GM21825 (cell line): Measurements from ENCODE around the gene PPM1L.

ENCODE experiments used
- ATAC-seq: cut with Tn5 transposase; IDR thresholded peaks from one replicate; pipeline ENCODE4 v1.9.1; 2021; ENCODE audit warnings: mild to moderate bottlenecking, moderate library complexity; ENCODE audit not compliant: unreplicated experiment

PPM1L gene

DNA sequence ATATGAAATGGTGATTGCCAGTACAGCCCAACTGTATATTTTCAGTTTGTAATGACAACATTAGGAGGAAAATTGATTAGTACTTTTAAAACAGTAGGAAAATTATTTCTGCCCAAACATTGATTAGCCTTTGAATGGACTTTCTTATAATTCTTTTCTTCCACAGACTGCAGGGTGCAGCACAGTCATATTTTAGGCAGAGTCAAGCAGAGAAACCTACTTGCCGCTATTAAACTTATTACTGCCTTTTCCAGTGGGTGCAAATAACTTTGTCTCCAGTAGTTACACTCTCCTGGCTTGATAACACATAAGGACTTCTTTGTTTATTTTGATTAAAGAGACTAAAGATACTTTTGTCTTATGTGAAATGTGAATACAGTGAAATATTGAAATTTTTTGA lies 85.4 kb downstream of the PPM1L start:
- no peak for ATAC-seq

DNA sequence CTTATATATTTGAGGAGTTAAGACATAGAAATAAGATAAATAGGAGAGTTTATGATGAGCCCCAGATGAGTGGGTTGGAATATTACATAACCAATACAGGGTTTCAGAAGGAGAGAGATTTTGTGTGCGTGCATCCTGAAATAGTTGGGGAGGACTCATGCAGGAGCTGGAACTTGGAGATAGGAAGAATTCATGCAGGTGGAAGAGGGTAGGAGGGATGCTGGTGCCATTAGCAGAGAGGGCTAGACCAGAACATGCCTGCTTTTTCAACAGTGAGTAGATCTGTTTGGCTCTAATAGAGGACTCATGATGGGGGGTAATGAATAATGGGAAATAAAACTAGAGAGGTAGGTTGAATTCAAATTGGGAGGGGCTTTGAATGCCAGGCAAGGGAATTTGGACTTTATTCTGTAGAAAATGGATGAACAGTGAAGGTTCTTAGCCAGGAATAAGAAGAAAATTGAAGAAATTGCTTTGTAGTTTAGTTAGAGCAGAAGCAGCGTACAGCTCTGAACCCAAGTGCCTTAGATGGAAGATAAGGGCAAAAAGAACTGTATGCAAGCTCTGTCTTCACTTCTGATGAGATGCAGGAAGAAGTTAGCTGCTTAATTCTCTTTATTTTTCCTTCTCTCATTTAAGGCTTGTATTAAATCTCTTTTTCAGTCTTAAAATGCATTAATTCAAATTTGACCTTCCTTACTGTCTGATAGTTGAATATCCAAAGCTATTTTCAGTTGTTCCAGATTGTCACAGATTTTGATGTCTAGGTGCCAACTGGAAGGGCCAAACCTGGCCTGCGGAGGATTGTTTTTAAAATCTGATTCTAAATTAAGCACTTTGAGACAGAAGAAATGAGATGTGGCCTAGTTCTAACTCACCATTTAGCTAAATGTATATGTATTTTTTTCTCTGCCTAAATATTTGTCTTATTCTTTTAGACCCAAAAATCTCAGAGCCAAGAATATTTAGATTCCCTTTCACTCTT lies 86.3 kb downstream of the PPM1L start:
- ATAC-seq = no peak

DNA sequence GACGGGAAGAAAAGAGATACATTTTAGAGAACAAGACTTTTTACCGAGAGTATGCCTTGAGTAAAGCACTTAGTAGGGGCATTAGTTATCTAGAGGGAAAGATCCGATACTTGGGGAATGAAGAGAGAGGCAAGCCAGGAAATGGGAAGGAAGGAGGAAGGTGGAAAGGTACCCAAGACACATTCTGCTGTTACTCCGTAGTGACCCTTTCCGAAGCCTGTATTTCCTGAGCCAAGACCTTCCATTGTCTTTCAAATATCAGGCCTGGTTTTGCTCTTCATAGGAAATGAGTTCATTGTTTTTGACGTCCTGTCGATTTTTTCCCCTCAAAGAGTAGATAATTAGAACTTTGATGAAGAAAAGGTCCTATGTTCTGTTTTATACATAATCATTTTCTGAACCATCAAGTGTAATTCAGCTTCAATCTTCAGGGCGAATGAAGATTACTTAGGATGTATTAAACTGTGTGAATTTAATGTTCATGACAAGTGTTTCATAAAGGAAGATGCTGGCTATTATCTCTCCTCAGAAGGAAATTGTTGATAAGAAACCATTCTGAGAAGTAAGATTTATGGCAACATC lies 95.7 kb downstream of the PPM1L start:
- ATAC-seq = no peak

DNA sequence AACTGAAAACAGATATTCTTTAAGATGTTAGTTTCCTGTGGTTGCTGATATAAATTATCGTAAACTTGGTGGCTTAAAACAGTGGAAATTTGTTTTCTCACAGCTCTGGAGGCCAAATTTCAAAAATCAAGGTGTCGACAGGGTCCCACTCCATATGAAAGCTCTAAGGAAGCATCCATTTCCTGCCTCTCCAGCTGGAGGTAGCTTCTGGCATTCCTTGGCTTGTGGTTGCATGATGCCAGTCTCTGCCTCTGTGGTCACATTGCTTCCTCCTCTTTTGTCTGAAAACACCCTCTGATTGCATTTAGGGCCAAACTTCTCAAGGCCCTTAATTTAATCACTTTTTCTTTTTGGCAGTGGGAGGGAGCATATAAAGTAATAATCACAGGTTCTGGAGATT lies 96.8 kb downstream of the PPM1L start:
- ATAC-seq = no peak

DNA sequence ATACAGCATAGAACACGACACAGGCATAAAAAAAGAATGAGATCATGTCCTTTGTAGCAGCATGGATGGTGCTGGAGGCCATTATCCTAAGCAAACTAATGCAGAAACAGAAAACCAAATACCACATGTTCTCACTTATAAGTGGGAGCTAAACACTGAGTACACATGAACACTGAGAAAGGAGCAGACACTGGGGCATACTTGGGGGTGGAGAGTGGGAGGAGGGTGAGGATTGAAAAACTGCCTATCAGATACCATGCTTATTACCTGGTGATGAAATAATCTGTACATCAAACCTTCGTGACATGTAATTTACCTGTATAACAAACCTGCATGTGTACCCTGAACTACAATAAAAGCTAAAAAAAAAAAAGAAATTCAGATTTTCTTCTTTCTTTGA lies 100.4 kb downstream of the PPM1L start:
- ATAC-seq = no peak

DNA sequence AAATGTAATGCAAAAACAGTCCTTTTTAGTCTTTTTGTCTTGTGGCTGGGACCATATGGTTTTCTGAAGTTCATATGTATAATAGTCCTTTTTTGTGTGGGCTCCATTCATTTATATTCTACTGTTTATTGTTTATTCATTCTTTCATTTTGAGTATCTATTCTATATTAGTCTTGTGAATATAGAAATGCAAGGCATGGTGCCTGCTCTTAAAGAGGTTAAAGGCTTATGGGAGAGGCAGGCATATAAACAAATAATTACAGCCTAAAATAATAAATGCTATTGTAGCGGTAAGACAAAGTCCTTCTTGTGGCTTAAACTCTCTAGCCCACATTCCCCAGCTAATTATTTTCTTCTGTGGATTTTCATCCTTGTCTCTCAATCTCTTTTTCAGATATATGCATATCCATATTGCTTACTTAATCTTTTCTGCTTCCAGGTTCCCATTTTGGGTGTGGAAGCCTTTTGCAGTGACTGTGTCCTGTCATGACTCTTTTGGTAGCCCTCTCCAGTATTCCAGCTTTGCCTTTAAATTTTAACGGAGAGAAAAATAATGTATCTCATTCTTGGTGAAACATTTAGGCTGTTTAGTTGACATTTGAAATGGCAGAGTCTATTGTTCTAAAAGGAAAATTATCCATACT lies 101.6 kb downstream of the PPM1L start:
- no peak for ATAC-seq

DNA sequence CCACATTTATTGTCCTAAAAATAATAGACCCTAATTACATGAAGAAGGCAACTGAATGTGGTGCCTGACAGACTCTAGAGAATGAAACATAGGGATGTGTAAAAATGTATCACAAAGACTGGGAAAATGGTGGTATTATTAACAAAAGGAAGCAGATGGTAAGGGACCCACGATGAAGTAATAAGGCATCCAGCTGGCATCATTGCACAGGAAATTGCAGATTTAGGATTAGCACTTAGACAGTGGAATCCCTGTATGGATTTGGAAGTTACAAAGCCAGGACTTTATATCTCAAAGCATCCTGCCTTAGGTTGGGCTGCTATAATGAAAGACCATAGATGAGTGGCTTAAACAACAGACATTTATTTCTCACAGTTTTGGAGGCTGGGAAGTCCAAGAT lies 104.3 kb downstream of the PPM1L start:
- ATAC-seq = no peak

DNA sequence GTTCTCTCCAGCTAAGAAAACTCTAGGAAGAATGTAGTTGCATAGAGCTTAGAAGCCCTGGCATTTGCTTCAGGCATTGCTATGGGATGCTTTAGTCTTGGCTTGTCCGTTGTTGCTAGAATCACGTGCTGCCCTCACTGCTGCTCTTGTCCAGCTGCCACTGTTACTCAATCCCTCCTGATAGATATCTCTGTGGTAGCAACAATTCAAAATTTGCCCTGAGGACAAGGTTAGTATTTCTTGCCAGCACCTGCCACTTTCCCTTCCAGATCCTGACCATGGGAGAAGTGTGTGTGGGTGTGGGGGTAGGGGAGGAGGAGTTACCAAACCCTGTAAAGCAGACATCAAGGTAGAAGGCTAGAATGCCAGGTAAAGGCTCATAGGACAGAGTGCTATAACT lies 113.8 kb downstream of the PPM1L start:
- no peak for ATAC-seq

DNA sequence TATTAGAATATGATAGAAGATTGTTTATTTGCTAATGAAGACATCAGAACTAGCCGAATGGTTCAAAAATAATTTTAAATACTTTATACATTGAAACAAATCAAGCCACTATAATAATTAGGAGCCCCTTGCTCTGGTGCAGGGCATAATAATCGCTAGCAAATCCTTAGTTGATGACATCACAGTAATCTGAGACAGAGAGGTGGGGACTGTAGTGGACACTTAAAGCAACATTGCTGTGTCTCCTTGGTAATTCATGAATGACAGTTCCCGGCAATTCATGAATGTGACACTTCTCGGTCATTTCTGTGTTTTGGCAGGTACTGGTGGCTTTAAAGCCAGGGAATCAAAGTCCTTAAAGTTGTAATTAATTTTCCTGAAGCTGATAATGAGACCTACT lies 114.3 kb downstream of the PPM1L start:
- ATAC-seq = no peak

DNA sequence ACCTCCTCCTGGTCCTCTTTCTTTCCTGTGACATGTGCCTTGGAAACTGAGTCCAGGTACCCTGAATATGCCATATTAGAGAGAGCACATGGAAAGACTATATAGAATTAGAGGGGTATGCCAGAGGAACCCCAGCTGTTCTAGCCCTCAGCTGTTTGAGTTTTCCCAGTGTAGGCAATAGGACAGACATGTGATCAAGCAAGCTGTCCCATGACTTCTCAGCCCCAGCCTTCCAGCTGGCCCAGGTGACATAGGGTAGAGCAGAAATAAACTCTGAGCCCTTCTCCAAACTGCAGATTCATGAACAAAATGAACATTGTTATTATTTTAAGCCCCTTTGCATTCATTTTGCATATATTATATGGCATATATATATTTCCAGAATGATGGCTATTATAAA lies 118.7 kb downstream of the PPM1L start:
- ATAC-seq = no peak

DNA sequence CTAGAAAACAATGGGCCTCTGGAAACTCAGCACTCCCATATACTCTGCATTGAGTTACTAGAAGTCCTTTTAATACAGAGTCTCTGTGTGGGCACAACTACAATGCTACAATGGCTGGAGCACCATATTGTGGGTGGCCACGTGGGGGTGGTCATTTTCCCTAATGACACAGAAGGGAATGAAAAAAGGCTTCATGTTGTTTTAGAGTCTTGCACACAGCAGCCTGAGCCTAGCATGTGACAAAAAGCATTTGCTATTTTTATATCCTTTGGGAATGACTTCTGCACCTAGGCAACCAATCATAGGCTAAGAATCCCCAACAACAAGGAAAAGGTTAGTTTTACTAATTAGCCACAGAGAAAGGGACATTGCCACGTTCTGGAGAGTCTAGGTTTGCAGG lies 120.6 kb downstream of the PPM1L start:
- ATAC-seq = no peak

DNA sequence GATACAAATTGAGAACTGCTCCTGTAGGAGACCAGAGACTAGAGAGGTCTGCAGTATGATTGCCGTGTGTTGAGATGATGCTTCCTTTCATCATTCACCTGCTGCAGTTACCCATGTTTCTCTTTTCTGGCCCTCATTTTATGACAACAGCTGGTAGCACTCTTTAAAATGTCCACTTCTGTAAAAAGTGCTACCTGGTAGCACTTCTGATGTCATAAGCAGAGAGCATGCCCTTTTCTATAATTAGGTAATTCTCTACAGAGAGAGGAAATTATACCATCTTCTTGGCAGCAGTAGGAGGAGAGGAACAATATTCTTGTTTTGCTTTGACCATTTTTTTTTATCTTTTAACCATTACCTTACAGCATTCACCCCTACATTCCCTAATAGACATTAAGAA lies 123.8 kb downstream of the PPM1L start:
- no peak for ATAC-seq

DNA sequence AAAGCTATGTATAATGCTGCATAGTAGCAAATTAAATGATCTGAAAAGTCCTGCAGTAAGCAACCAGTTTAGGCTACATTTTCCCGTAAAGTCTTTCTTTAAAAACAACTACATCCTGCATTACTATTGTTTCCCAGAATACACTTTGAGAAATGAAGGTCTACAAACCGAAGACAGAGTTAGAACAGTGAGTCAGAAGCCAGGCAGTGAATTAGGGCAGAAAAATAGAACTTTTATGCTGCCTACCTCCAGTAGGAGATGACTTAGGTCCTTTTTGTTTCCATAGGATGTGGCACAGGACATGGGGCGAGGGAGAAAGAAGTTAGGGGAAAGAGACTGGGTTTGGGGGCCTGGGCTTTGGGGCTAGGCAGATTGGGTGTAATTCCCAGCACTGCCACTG lies 127.3 kb downstream of the PPM1L start:
- no peak for ATAC-seq

DNA sequence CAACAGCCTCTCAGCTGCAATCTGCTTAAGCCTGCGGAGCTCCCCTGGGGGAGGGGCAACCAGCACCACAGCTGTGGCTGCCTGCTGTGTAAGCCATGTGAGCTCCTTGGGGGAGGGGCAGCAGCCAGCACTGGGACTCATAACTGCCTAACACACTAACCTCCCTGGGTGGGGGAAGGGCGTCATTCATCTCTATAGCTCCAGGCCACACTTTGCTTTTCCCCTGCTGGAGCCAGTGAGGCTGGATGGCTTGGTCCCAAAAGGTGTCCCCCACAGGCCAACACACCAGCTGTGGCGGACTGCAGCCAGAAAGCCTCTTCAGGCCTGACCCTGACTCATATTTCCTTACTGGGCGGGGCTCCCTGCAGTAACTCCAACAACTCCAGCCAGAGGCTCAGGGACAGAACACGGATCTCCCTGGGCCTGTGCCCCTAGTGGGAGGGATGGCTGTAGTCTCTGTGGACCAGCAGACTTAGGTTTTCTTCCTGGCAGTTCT lies 129.8 kb downstream of the PPM1L start:
- peak; percentile 53 for ATAC-seq

DNA sequence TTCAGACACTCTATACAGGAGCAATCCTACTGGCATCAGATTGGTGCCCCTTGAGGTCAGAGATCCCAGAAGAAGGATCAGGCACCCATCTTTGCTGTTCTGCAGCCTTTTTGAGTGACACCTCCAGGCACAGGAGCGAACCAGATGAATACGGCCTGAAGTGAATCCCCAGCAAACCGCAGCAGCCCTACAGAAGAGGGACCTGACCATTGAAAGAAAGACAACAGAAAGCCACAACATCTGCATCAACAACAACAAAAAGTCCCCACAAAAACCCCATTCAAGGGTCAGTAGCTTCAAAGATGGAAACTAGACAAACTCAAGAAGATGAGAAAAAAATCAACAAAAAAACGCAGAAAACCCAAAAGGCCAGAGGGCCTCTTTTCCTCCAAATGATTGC lies 130.4 kb downstream of the PPM1L start:
- ATAC-seq = peak; percentile 84

DNA sequence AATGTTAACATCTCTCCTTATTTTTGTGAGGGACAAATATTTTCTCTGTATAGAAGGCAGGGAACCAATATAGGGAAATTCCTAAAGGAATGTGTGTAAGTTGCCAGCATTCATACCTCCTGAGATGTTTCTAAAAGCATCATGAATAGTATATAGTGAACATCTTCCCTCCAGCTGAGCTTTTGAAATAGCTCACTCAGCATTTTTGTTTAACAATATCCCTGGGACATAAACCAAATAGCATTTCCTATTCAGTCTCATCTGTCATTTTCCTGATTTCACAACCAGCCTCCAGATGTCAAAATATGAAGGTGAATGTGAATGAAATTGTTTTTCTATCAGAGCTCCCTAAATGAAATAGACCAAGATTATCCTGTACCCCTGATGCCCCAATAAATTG lies 137.2 kb downstream of the PPM1L start:
- no peak for ATAC-seq

DNA sequence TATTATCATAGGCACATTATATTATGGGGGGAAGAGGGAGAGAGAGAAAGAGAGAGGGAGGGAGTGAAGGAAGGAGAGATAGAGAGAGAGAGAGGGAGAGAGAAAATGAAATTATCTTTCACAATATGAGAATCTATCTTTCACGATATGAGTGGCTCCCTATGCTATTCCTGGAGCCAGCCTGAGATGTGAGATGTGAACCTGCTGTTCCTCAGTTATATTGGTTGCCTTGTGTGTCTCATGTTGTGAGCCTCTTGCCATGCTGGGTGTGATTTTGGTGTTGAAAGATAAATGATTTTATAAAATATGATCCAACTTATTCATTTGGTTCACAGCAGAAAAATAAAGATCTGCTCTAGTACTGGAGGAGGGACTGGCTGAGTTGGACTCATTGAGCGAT lies 148.7 kb downstream of the PPM1L start:
- no peak for ATAC-seq

DNA sequence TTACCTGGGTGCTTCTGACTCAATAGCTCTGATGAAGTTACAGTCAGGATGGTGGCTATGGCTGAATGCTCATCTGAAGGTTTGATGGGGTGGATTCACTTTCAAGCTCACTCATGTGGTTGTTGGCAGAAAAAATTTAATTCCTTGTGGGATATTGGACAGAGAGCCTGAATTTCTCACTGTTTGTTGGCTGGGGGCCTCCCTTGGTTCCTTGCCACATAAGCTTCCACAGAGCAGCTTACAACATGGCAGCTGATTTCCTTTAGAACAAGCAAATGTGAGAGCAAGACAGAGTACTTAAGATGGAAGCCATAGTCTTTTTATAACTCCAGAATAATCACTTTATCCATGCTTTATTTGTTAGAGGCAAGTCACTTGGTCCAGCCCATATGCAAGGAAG lies 150.6 kb downstream of the PPM1L start:
- no peak for ATAC-seq

DNA sequence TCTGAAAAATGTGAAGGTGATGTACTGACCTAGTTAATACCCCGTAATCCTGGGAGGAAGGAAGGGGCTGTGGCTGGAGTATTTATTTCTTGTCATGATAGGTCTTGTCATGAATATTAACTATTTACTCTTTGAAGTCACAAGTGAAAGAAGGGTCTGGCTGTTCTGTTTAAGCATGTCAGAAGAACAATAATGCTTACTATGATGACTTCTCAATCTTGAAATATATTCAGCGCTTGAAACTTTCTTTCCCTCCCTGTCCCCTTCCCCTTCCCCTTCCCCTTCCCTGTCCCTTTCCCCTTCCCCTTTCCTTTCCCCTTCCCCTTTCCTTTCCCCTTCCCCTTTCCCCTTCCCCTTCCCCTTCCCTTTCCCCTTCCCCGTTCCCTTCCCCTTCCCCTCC lies 153.9 kb downstream of the PPM1L start:
- ATAC-seq = no peak

DNA sequence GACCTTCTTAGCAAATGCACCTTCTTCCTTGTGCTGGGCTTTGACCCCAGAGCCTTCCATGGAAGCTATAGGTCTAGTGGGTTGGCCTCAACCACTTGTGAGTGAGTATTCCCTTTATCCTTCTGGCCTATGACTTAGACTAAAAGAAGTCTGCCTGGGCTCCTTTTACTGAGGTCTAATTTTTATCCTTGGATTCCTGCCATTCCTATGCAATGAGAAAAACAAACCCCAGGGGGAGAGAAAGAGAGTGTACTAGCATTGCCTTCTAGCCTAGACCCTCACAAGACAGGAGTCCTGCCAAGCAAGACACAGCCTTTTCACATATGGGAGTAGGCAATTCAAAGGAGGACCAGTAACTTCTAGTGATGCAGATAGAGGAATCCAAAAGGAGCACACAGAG lies 155.4 kb downstream of the PPM1L start:
- ATAC-seq = no peak

DNA sequence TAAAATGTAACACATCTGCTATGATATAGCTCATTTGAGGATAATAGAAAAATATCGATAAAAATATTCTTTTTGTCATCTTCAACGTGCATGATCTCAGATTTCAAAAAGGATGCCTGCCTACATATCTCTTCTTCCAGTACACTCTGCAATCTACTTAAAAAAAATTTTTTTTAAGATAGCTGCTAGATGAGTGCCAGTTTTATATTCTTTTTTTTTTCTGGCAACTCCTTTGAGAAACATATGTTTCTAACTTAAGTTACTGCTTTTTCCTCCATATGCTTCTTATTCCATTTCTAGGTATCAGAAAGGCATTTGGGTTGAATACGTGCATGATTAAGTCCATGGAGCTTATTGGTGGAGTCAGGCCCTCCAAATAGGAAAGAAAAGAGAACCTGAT lies 160.4 kb downstream of the PPM1L start:
- ATAC-seq = no peak

DNA sequence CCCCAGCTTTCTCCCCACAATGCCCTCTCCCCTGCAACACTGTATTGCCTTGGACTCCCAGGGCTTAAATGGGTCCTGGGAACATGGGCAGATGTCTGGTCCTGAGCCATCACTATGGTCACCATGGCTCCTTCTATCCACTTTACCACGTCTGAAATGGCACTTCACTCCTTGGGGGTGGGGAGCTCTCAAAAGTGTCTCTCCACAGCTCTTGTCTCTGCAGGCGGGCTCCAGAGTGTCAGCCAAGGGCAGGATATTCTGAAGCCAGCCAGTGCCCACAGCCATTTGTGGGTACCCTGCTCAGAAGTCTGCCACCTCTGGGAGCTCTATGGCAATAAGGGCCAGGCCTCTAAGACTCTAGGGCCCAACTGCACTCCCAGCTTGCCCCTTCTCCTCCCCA lies 163.9 kb downstream of the PPM1L start:
- no peak for ATAC-seq
